Testis (tissue), 3 donors: ENCODE measurements around the gene PTAFR. TPM values are rescaled to one million over a fixed set of nuclear protein-coding genes. Genes with fewer than 3 reads are reported as not detected.

Source experiments
- DNase-seq: peaks from one replicate; pipeline ENCODE4 v3.0.0-alpha.2; 2019
- H3K27ac ChIP-seq, 2 donors: fragments of 200-600 bp; sonication (generic); one replicate each; pipeline ENCODE4 v1.5.1; 2019
- H3K27me3 ChIP-seq: fragments of 200-600 bp; sonication (generic); one replicate; pipeline ENCODE4 v1.5.1; 2019
- H3K36me3 ChIP-seq: fragments of 200-600 bp; sonication (generic); one replicate; pipeline ENCODE4 v1.5.1; 2017; ENCODE audit warnings: low read depth; ENCODE audit errors: missing control alignments
- H3K4me1 ChIP-seq: fragments of 200-600 bp; sonication (generic); one replicate; pipeline ENCODE4 v1.5.1; 2019
- H3K4me3 ChIP-seq, 2 donors: fragments of 200-600 bp; sonication (generic); one replicate each; pipeline ENCODE4 v1.5.1; 2017 to 2019
- H3K9me3 ChIP-seq: fragments of 200-600 bp; sonication (generic); one replicate; pipeline ENCODE4 v1.5.1; 2017
- CTCF ChIP-seq, 3 experiments: fragments of 450-650 bp in 2 of 3; fragments of 200-600 bp in 1 of 3; sonication (generic) in 1 of 3; IDR thresholded peaks; one replicate each; pipeline ENCODE4 v1.5.1; 2016 to 2019; ENCODE audit warnings: antibody characterized with exemption in 3 of 3, mild to moderate bottlenecking in 2 of 3, moderate library complexity in 1 of 3
- POLR2A ChIP-seq: fragments of 450-650 bp; IDR thresholded peaks from one replicate; pipeline ENCODE4 v1.6.1; 2017; ENCODE audit warnings: antibody characterized with exemption, mild to moderate bottlenecking, moderate library complexity
- WGBS, 2 donors: methylation state at CpG; one replicate each; pipeline ENCODE4 v1.1.5; 2018; 5-methylcytosine and 5-hydroxymethylcytosine counted together
- intact Hi-C: fragments of 100-400 bp; cut with DNase I; formaldehyde crosslinking; loops from one replicate; pipeline ENCODE4 v1.15.1; 2023; ENCODE audit warnings: low total_unique reads
- polyA plus RNA-seq: library from polyadenylated mRNA; stranded (reverse); fragments of 350-450 nt; fragmentation: Illumina TruSeq; extraction: RNeasy Lipid Tissue Mini Kit (QIAGEN cat#74804); gene quantifications from one replicate; pipeline ENCODE4 v1.2.3, GENCODE V29; 2014; ENCODE audit warnings: low read depth, low replicate concordance; ENCODE audit not compliant: insufficient read depth
- total RNA-seq, 2 donors: library from RNA; depleted of rRNA; stranded (reverse); fragments of >200 nt; gene quantifications; one replicate each; pipeline ENCODE4 v1.2.3, GENCODE V29; 2016

Gene PTAFR
- total and polyA plus RNA-seq, 3 donors from 2014 or later: 0.94 to 4.9 (median 1.7) TPM

GRCh38 chr1:28129150-28129549 lies 47.3 kb downstream of the PTAFR start:
- TF ChIP-seq CTCF (IDR thresholded peaks at IDR 0.05): no peak
- Histone ChIP-seq H3K4me3 (no peak overlapping the region), H3K4me1 (no peaks in the 10 kb centered on the region), H3K9me3 (no peaks in the 10 kb centered on the region), H3K27ac (no peak overlapping the region), H3K27me3 (no peaks in the 10 kb centered on the region), H3K36me3 (no peaks in the 10 kb centered on the region)
- 44 to 88% methylated on average over 1 of the region's 1 CpG for WGBS, 2 donors
- intact Hi-C loops: no loop called here
- no peak for DNase-seq

GRCh38 chr1:28127617-28128257 lies 48.8 kb downstream of the PTAFR start:
- 68 to 88% methylated on average over 3 of the region's 3 CpGs for WGBS, 2 donors

GRCh38 chr1:28126783-28127490 lies 49.6 kb downstream of the PTAFR start:
- Histone ChIP-seq H3K9me3 (no peaks in the 10 kb centered on the region), H3K27ac (no peak overlapping the region), H3K4me1 (peaks cover 4% of the 10 kb centered on the region), H3K36me3 (no peaks in the 10 kb centered on the region), H3K27me3 (no peaks in the 10 kb centered on the region), H3K4me3 (no peak overlapping the region)
- TF ChIP-seq POLR2A (no peak), CTCF (IDR thresholded peaks at IDR 0.05) (no peak)
- 55 to 73% methylated on average over 5 of the region's 5 CpGs for WGBS, 2 donors
- DNase-seq: no peak
- intact Hi-C loops: no loop called here

More at GRCh38 chr1:28127617-28128257, 48.8 kb downstream of the PTAFR start:
- H3K27me3 ChIP-seq: no peaks in the 10 kb centered on the region
- H3K4me1 ChIP-seq: peaks cover 4% of the 10 kb centered on the region
- no peak for DNase-seq
- no peaks in the 10 kb centered on the region for H3K9me3 ChIP-seq
- H3K4me3 ChIP-seq: no peak overlapping the region
- TF ChIP-seq POLR2A: no peak
- no peak for TF ChIP-seq CTCF (IDR thresholded peaks at IDR 0.05)
- intact Hi-C loops: no loop called here
- no peak overlapping the region for H3K27ac ChIP-seq
- H3K36me3 ChIP-seq: no peaks in the 10 kb centered on the region

- Histone ChIP-seq H3K27me3 (no peaks in the 10 kb centered on the region), H3K4me1 (peaks cover 4% of the 10 kb centered on the region), H3K36me3 (no peaks in the 10 kb centered on the region), H3K9me3 (no peaks in the 10 kb centered on the region), H3K4me3 (no peak overlapping the region), H3K27ac (no peak overlapping the region)
- DNase-seq: no peak
- no peak for TF ChIP-seq CTCF (IDR thresholded peaks at IDR 0.05)
- no peak for TF ChIP-seq POLR2A
- WGBS, 2 donors: 70 to 73% methylated on average over 3 of the region's 3 CpGs
- intact Hi-C loops: no loop called here
These were observed 50.3 kb downstream of the PTAFR start for GRCh38 chr1:28126212-28126611.
